Erythroblast (primary cell): Measurements from ENCODE around the gene EXOC6.

Source experiments
- GATA1 ChIP-seq: IDR thresholded peaks from 2 replicates; pipeline ENCODE4 v1.6.1; 2011; ENCODE audit warnings: low read depth, mild to moderate bottlenecking, control low read depth, low read length, moderate library complexity
- POLR2A ChIP-seq: IDR thresholded peaks from 2 replicates; pipeline ENCODE4 v1.6.1; 2011; ENCODE audit warnings: mild to moderate bottlenecking, low read length

- TF ChIP-seq POLR2A (no peak), GATA1 (no peak)
Measured at GRCh38 chr10:93106631-93107072, 258.3 kb downstream of the EXOC6 start.
